Measurements from ENCODE around the gene SSRP1.

SSRP1 gene

GRCh38 chr11:57323167-57323854, 12.4 kb downstream of the SSRP1 start:
- Histone ChIP-seq H3K9ac (ENCODE audit: low read depth, low read length) (no peak overlapping the region; the same call in 1 of the 2 replicates), H3K4me1 (ENCODE audit: control insufficient read depth, insufficient read depth, low read length) (peaks cover 34% of the 10 kb centered on the region), H3K9me3 (ENCODE audit: control insufficient read depth, insufficient read depth, low read length) (no peaks in the 10 kb centered on the region), H3K27ac (ENCODE audit: low read depth, low read length) (peak overlapping the region; percentile 65), H3K36me3 (ENCODE audit: control insufficient read depth, insufficient read depth, low read length) (peaks cover 55% of the 10 kb centered on the region), H3K27me3 (ENCODE audit: control insufficient read depth, insufficient read depth, low read length) (no peaks in the 10 kb centered on the region), H3K4me3 (ENCODE audit: low read depth, low read length) (peak overlapping the region; percentile 64)

GRCh38 chr11:57322256-57323166, 13.2 kb downstream of the SSRP1 start:
- Histone ChIP-seq H3K9ac (ENCODE audit: low read depth, low read length) (no peak overlapping the region), H3K27ac (ENCODE audit: low read depth, low read length) (peak overlapping the region; percentile 65), H3K27me3 (ENCODE audit: control insufficient read depth, insufficient read depth, low read length) (no peaks in the 10 kb centered on the region), H3K9me3 (ENCODE audit: control insufficient read depth, insufficient read depth, low read length) (no peaks in the 10 kb centered on the region), H3K4me3 (ENCODE audit: low read depth, low read length) (peak overlapping the region; percentile 64), H3K36me3 (ENCODE audit: control insufficient read depth, insufficient read depth, low read length) (peaks cover 55% of the 10 kb centered on the region), H3K4me1 (ENCODE audit: control insufficient read depth, insufficient read depth, low read length) (peaks cover 34% of the 10 kb centered on the region)

GRCh38 chr11:57321388-57322255, 14.1 kb downstream of the SSRP1 start:
- peak overlapping the region; percentile 56 for H3K27ac ChIP-seq (ENCODE audit: low read depth, low read length)
- peaks cover 34% of the 10 kb centered on the region for H3K4me1 ChIP-seq (ENCODE audit: control insufficient read depth, insufficient read depth, low read length)
- peaks cover 55% of the 10 kb centered on the region for H3K36me3 ChIP-seq (ENCODE audit: control insufficient read depth, insufficient read depth, low read length)
- H3K4me3 ChIP-seq (ENCODE audit: low read depth, low read length) = no peak overlapping the region
- H3K9me3 ChIP-seq (ENCODE audit: control insufficient read depth, insufficient read depth, low read length) = no peaks in the 10 kb centered on the region
- no peak overlapping the region for H3K9ac ChIP-seq (ENCODE audit: low read depth, low read length)
- no peaks in the 10 kb centered on the region for H3K27me3 ChIP-seq (ENCODE audit: control insufficient read depth, insufficient read depth, low read length)

GRCh38 chr11:57320719-57321387, 14.8 kb downstream of the SSRP1 start:
- Histone ChIP-seq H3K27me3 (ENCODE audit: control insufficient read depth, insufficient read depth, low read length) (no peaks in the 10 kb centered on the region), H3K36me3 (ENCODE audit: control insufficient read depth, insufficient read depth, low read length) (peaks cover 55% of the 10 kb centered on the region), H3K9ac (ENCODE audit: low read depth, low read length) (no peak overlapping the region), H3K9me3 (ENCODE audit: control insufficient read depth, insufficient read depth, low read length) (no peaks in the 10 kb centered on the region), H3K4me3 (ENCODE audit: low read depth, low read length) (no peak overlapping the region), H3K27ac (ENCODE audit: low read depth, low read length) (no peak overlapping the region), H3K4me1 (ENCODE audit: control insufficient read depth, insufficient read depth, low read length) (peaks cover 32% of the 10 kb centered on the region)

- Histone ChIP-seq H3K4me3 (ENCODE audit: low read depth, low read length) (no peak overlapping the region), H3K9me3 (ENCODE audit: control insufficient read depth, insufficient read depth, low read length) (no peaks in the 10 kb centered on the region), H3K27ac (ENCODE audit: low read depth, low read length) (no peak overlapping the region), H3K9ac (ENCODE audit: low read depth, low read length) (no peak overlapping the region), H3K36me3 (ENCODE audit: control insufficient read depth, insufficient read depth, low read length) (peaks cover 60% of the 10 kb centered on the region), H3K4me1 (ENCODE audit: control insufficient read depth, insufficient read depth, low read length) (peaks cover 28% of the 10 kb centered on the region), H3K27me3 (ENCODE audit: control insufficient read depth, insufficient read depth, low read length) (no peaks in the 10 kb centered on the region)
Measured at GRCh38 chr11:57320067-57320718, 15.5 kb downstream of the SSRP1 start.

GRCh38 chr11:57318178-57318577, 17.5 kb downstream of the SSRP1 start:
- Histone ChIP-seq H3K36me3 (ENCODE audit: control insufficient read depth, insufficient read depth, low read length) (peaks cover 80% of the 10 kb centered on the region), H3K4me1 (ENCODE audit: control insufficient read depth, insufficient read depth, low read length) (peaks cover 33% of the 10 kb centered on the region), H3K9ac (ENCODE audit: low read depth, low read length) (no peak overlapping the region), H3K27ac (ENCODE audit: low read depth, low read length) (no peak overlapping the region), H3K9me3 (ENCODE audit: control insufficient read depth, insufficient read depth, low read length) (no peaks in the 10 kb centered on the region), H3K27me3 (ENCODE audit: control insufficient read depth, insufficient read depth, low read length) (no peaks in the 10 kb centered on the region), H3K4me3 (ENCODE audit: low read depth, low read length) (no peak overlapping the region)

- H3K9ac ChIP-seq (ENCODE audit: low read depth, low read length) = no peak overlapping the region
- H3K4me1 ChIP-seq (ENCODE audit: control insufficient read depth, insufficient read depth, low read length) = peaks cover 25% of the 10 kb centered on the region
- no peak overlapping the region for H3K27ac ChIP-seq (ENCODE audit: low read depth, low read length)
- H3K27me3 ChIP-seq (ENCODE audit: control insufficient read depth, insufficient read depth, low read length) = no peaks in the 10 kb centered on the region
- H3K36me3 ChIP-seq (ENCODE audit: control insufficient read depth, insufficient read depth, low read length) = peaks cover 87% of the 10 kb centered on the region
- H3K9me3 ChIP-seq (ENCODE audit: control insufficient read depth, insufficient read depth, low read length) = no peaks in the 10 kb centered on the region
- no peak overlapping the region for H3K4me3 ChIP-seq (ENCODE audit: low read depth, low read length)
Measured at GRCh38 chr11:57316017-57316416, 19.7 kb downstream of the SSRP1 start.

GRCh38 chr11:57315491-57315890, 20.2 kb downstream of the SSRP1 start:
- H3K4me1 ChIP-seq (ENCODE audit: control insufficient read depth, insufficient read depth, low read length) = peaks cover 30% of the 10 kb centered on the region
- no peak overlapping the region for H3K4me3 ChIP-seq (ENCODE audit: low read depth, low read length)
- no peaks in the 10 kb centered on the region for H3K27me3 ChIP-seq (ENCODE audit: control insufficient read depth, insufficient read depth, low read length)
- H3K9me3 ChIP-seq (ENCODE audit: control insufficient read depth, insufficient read depth, low read length) = no peaks in the 10 kb centered on the region
- no peak overlapping the region for H3K9ac ChIP-seq (ENCODE audit: low read depth, low read length)
- peaks cover 85% of the 10 kb centered on the region for H3K36me3 ChIP-seq (ENCODE audit: control insufficient read depth, insufficient read depth, low read length)
- H3K27ac ChIP-seq (ENCODE audit: low read depth, low read length) = peak overlapping the region; percentile 37

- H3K4me3 ChIP-seq (ENCODE audit: low read depth, low read length) = no peak overlapping the region
- peak overlapping the region; percentile 13 for H3K27ac ChIP-seq (ENCODE audit: low read depth, low read length)
- H3K27me3 ChIP-seq (ENCODE audit: control insufficient read depth, insufficient read depth, low read length) = no peaks in the 10 kb centered on the region
- H3K9ac ChIP-seq (ENCODE audit: low read depth, low read length) = no peak overlapping the region
- H3K9me3 ChIP-seq (ENCODE audit: control insufficient read depth, insufficient read depth, low read length) = no peaks in the 10 kb centered on the region
- H3K4me1 ChIP-seq (ENCODE audit: control insufficient read depth, insufficient read depth, low read length) = peaks cover 32% of the 10 kb centered on the region
- H3K36me3 ChIP-seq (ENCODE audit: control insufficient read depth, insufficient read depth, low read length) = peaks cover 87% of the 10 kb centered on the region
Measured at GRCh38 chr11:57314221-57314973, 21.3 kb downstream of the SSRP1 start.
